ENCODE measurements around the gene CD248.

GRCh38 chr11:66328302-66329144, 11.7 kb upstream of the CD248 start:
- peak; percentile 82 to 98 (median 90) for TF ChIP-seq CTCF (IDR thresholded peaks at IDR 0.05)
- TF ChIP-seq POLR2A (IDR thresholded peaks at IDR 0.05) = no peak
